ENCODE data around the gene ITGB1BP1. TPM values are rescaled to one million over a fixed set of nuclear protein-coding genes. Genes with fewer than 3 reads are reported as not detected.

ITGB1BP1 gene
- total RNA-seq, 2 donors from 2014 or later, result 43.1 to 51.3 TPM

DNA sequence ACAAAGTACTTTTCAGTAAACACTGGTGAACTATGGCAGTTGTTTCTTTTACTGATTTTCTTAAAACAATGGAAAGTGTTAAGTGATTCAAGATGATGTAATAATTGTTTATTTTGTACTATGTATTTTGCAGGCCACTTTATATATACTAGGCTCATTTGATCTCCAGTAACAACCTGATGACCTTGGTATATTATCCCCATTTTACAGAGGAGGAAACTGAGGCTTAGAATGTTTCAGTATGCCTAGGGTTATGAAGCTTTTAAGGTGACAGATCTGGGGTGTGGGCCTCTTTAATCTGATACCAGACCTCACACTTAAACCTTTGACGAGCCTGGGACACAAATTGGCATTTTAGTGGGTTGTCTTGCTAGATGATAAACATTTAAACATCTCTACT, 63.2 kb downstream of the ITGB1BP1 start:
- intact Hi-C loops (cut with DNase I, micrococcal nuclease), result no loop called here
- ATAC-seq, result no peak
- DNase-seq, result no peak

DNA sequence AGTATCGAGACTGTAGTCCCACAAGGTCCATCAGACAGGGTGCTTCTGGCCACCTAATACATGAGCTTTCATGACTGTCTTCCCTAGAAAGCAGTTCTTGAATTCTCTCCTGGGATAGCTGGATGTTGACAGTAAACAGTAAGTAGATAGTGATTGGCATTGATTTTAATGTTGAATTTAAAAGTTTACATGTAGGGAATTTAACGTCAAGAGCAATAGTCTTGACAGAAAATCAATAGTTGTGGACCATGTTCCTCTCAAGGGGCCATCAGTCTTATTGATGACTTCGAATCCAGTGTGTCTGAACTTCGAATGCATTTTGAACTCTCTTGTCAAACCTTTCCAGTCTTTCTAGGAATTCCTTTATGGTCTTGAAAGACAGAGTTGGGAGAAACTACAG, 63.9 kb downstream of the ITGB1BP1 start:
- no peak for DNase-seq
- ATAC-seq, result no peak
- intact Hi-C loops (cut with DNase I, micrococcal nuclease), result no loop called here

DNA sequence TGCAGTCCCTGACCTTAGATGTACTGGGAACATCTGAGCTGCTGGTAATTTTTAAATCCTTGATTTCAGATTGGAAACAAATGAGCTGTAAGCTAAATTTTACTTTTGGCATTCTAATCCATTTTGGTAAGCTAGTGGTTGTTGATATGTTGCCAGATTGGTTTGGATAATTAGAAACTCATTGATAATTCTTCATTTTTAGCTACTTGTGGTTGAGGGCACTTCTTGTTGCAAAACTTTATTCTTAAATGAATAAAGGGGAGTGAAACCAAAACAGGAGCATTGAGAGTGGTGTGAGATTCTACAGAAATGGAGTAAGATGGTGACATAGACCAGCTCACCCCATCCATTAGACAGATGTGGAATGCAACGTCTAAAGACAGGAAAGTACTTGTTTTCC, 64.5 kb downstream of the ITGB1BP1 start:
- DNase-seq (no peak), ATAC-seq (no peak)
- intact Hi-C loops (cut with DNase I, micrococcal nuclease), result no loop called here

DNA sequence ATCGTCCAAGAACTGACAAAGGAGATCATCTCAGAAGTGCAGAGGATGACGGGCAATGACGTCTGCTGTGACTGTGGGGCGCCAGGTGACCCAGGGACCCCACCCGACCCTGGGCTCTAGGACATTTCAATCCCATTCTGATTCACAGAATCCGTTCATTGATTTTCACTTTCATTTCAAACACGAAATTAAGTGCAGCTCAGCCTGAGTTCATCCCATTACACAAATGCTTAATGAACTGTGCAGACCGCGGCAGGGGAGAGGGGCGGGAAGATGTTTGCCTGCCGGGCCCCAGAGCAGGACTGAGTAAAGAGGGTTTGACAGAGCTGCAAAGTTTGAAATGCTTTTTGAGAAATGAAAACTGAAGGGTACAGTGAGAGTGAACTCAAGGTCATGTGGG, 67.1 kb downstream of the ITGB1BP1 start:
- intact Hi-C loops (cut with DNase I, micrococcal nuclease), result no loop called here
- ATAC-seq, result no peak
- DNase-seq, result no peak

DNA sequence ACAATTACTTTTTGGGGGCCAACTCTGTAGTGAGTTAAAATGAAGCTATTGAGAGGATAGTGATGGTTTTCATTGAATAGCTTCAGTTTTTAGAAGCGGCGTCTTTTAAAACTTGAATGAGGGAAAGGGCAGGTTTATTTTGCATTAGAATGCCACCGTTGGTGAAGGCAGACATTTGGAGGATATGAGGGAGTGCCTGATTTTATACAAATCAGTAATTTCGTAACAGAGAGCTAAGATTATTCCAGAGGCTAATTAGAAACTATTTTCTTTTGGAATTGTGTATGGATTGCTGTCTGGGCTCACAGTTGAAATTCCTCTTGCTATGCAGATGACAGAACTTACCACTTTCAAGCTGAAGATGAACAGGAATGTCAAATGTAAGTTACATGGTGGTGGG, 67.6 kb downstream of the ITGB1BP1 start:
- intact Hi-C loops (cut with DNase I, micrococcal nuclease), result no loop called here
- ATAC-seq, result no peak

DNA sequence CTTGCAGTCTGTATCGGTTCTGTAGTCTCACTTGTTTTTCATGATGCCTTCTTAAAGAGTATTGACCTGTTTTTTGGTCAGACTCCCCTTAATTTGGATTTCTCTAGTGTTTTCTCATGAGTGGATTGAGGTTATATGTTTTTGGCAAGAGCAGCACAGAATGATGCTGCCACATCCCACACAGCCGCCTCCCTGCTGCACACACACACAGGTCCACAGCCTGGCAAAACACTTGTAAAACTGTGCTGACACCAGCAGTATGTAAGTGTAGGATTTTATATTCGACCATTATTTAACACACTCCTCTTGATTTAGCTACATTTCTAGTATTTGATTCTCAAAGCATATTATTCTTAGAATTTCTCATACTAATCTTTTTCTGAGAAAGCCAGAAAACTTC, 68.1 kb downstream of the ITGB1BP1 start:
- no peak for DNase-seq
- ATAC-seq, result no peak
- intact Hi-C loops (cut with DNase I, micrococcal nuclease), result no loop called here

More for the DNA sequence above, 67.6 kb downstream of the ITGB1BP1 start:
- no peak for DNase-seq

DNA sequence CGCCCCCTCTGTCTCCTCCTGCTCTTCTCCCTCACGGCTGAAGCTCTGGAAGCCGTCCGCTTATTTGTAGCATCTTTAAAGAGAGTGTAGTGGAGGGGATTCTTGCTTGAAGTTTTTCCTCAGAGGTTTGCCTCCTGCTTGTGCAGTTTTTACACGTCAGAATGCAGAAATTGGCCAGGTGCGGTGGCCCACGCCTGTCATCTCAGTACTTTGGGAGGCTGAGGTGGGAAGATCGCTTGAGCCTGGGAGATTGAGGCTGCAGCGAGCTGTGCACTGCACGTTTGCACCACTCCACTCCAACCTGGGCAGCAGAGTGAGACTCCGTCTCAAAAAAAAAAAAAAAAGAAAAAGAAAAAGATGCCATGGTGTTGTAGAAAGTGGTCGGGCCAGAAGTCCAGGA, 69.0 kb downstream of the ITGB1BP1 start:
- DNase-seq (no peak), ATAC-seq (no peak)
- intact Hi-C loops (cut with DNase I, micrococcal nuclease), result no loop called here

Other genes with a start within 250 kb of the ITGB1BP1 start
- gene ASAP2, start 216.7 kb downstream of the ITGB1BP1 start, total RNA-seq, result 10 to 100 TPM; 63.8 to 71.0 TPM
- gene CPSF3, start 126 bp upstream of the ITGB1BP1 start, total RNA-seq, result 10 to 100 TPM; 17.7 to 20.0 TPM
- gene IAH1, start 51.0 kb upstream of the ITGB1BP1 start, total RNA-seq, result 10 to 100 TPM; 44.7 to 47.5 TPM
- gene ADAM17, start 132.3 kb upstream of the ITGB1BP1 start, total RNA-seq, result 10 to 100 TPM; 21.3 to 22.0 TPM
- 100 to 1,000 TPM; 163 to 227 TPM for gene YWHAQ, start 207.5 kb upstream of the ITGB1BP1 start, total RNA-seq